Activated naive CD4-positive, alpha-beta T cell treated with anti-CD3 and anti-CD28 coated beads, Interleukin-2, amount 10 ng/mL, durations not matched to agents 7 days and 5 days (primary cell): ENCODE results near the gene KIF3A.

ENCODE experiments used
- CTCF ChIA-PET: fragments of 350-600 bp; sonication (Branson Sonifier 250); formaldehyde crosslinking; loops from one replicate; lab custom pipeline; 2021; ENCODE audit warnings: antibody characterized with exemption; lab: Charles Lee
- DNase-seq: peaks from one replicate; pipeline ENCODE4 v3.0.0-alpha.2; 2020
- H3K27ac Mint-ChIP-seq: one replicate; pipeline ENCODE4 v1.8.0; 2021; ENCODE audit warnings: mild to moderate bottlenecking, moderate library complexity, mixed read lengths
- H3K27me3 Mint-ChIP-seq: one replicate; pipeline ENCODE4 v1.8.0; 2021; ENCODE audit warnings: mild to moderate bottlenecking, mixed read lengths
- H3K36me3 Mint-ChIP-seq: one replicate; pipeline ENCODE4 v1.8.0; 2021; ENCODE audit warnings: mixed read lengths
- H3K4me1 Mint-ChIP-seq: one replicate; pipeline ENCODE4 v1.8.0; 2021; ENCODE audit warnings: mixed read lengths
- H3K4me3 Mint-ChIP-seq: one replicate; pipeline ENCODE4 v1.8.0; 2021; ENCODE audit warnings: mild to moderate bottlenecking, moderate library complexity, mixed read lengths
- H3K9me3 Mint-ChIP-seq: one replicate; pipeline ENCODE4 v1.8.0; 2021; ENCODE audit warnings: mixed read lengths

Gene KIF3A

GRCh38 chr5:132667761-132668705, 69.3 kb downstream of the KIF3A start:
- no peak for DNase-seq
- H3K27ac Mint-ChIP-seq: peak overlapping the region; percentile 56
- no peaks in the 10 kb centered on the region for H3K9me3 Mint-ChIP-seq
- CTCF ChIA-PET: interaction anchor here (1.9 kb wide), 1 partner anchor 282 kb away, joined by 7 read pairs; no protein-coding TSS in a partner anchor
- H3K4me1 Mint-ChIP-seq: peaks cover 8% of the 10 kb centered on the region
- peaks cover 11% of the 10 kb centered on the region for H3K27me3 Mint-ChIP-seq
- no peaks in the 10 kb centered on the region for H3K36me3 Mint-ChIP-seq
- no peak overlapping the region for H3K4me3 Mint-ChIP-seq

- Mint-ChIP-seq H3K4me3 (no peak overlapping the region), H3K36me3 (no peaks in the 10 kb centered on the region), H3K27ac (peak overlapping the region; percentile 56), H3K9me3 (no peaks in the 10 kb centered on the region), H3K4me1 (peaks cover 10% of the 10 kb centered on the region), H3K27me3 (peaks cover 14% of the 10 kb centered on the region)
- no peak for DNase-seq
- CTCF ChIA-PET: interaction anchor here (1.9 kb wide), 1 partner anchor 281 kb away, joined by 7 read pairs; no protein-coding TSS in a partner anchor
Measured at GRCh38 chr5:132667309-132667708, 70.0 kb downstream of the KIF3A start.

GRCh38 chr5:132666310-132667123, 70.8 kb downstream of the KIF3A start:
- no peak for DNase-seq
- CTCF ChIA-PET: interaction anchor here (1.9 kb wide), 1 partner anchor 280 kb away, joined by 7 read pairs; no protein-coding TSS in a partner anchor
- no peaks in the 10 kb centered on the region for H3K36me3 Mint-ChIP-seq
- H3K4me1 Mint-ChIP-seq: peaks cover 10% of the 10 kb centered on the region
- peaks cover 14% of the 10 kb centered on the region for H3K27me3 Mint-ChIP-seq
- H3K9me3 Mint-ChIP-seq: no peaks in the 10 kb centered on the region
- H3K27ac Mint-ChIP-seq: no peak overlapping the region
- H3K4me3 Mint-ChIP-seq: no peak overlapping the region

- H3K4me1 Mint-ChIP-seq: peaks cover 10% of the 10 kb centered on the region
Measured at GRCh38 chr5:132665574-132666080, 71.7 kb downstream of the KIF3A start.

GRCh38 chr5:132664696-132665209, 72.6 kb downstream of the KIF3A start:
- CTCF ChIA-PET: no interaction called here
- H3K9me3 Mint-ChIP-seq: no peaks in the 10 kb centered on the region
- H3K27ac Mint-ChIP-seq: no peak overlapping the region
- no peaks in the 10 kb centered on the region for H3K36me3 Mint-ChIP-seq
- peaks cover 10% of the 10 kb centered on the region for H3K4me1 Mint-ChIP-seq
- no peak overlapping the region for H3K4me3 Mint-ChIP-seq
- H3K27me3 Mint-ChIP-seq: peaks cover 14% of the 10 kb centered on the region
- no peak for DNase-seq

More at GRCh38 chr5:132665574-132666080, 71.7 kb downstream of the KIF3A start:
- no peak for DNase-seq
- Mint-ChIP-seq H3K27me3 (peaks cover 14% of the 10 kb centered on the region), H3K9me3 (no peaks in the 10 kb centered on the region), H3K27ac (peak overlapping the region; percentile 40), H3K4me3 (no peak overlapping the region), H3K36me3 (no peaks in the 10 kb centered on the region)
- CTCF ChIA-PET: interaction anchor here (1.9 kb wide), 1 partner anchor 279 kb away, joined by 7 read pairs; no protein-coding TSS in a partner anchor

- Mint-ChIP-seq H3K27ac (no peak overlapping the region), H3K9me3 (no peaks in the 10 kb centered on the region), H3K27me3 (peaks cover 14% of the 10 kb centered on the region), H3K4me3 (no peak overlapping the region), H3K36me3 (no peaks in the 10 kb centered on the region), H3K4me1 (peaks cover 10% of the 10 kb centered on the region)
- DNase-seq: no peak
- CTCF ChIA-PET: interaction anchor here (0.6 kb wide), 1 partner anchor 155 kb away, joined by 4 read pairs; no protein-coding TSS in a partner anchor
Measured at GRCh38 chr5:132663771-132664695, 73.3 kb downstream of the KIF3A start.

- no peaks in the 10 kb centered on the region for H3K9me3 Mint-ChIP-seq
- CTCF ChIA-PET: interaction anchor here (0.6 kb wide), 2 partner anchors 156 to 598 kb away, joined by 3 to 4 read pairs; no protein-coding TSS in a partner anchor
- H3K36me3 Mint-ChIP-seq: no peaks in the 10 kb centered on the region
- peaks cover 10% of the 10 kb centered on the region for H3K4me1 Mint-ChIP-seq
- DNase-seq: no peak
- peak overlapping the region; percentile 76 for H3K27ac Mint-ChIP-seq
- H3K27me3 Mint-ChIP-seq: peaks cover 19% of the 10 kb centered on the region
- H3K4me3 Mint-ChIP-seq: no peak overlapping the region
Measured at GRCh38 chr5:132662925-132663770, 74.2 kb downstream of the KIF3A start.

GRCh38 chr5:132662004-132662401, 75.3 kb downstream of the KIF3A start:
- Mint-ChIP-seq H3K27ac (no peak overlapping the region), H3K27me3 (peaks cover 28% of the 10 kb centered on the region), H3K4me1 (peaks cover 13% of the 10 kb centered on the region), H3K36me3 (no peaks in the 10 kb centered on the region), H3K4me3 (no peak overlapping the region), H3K9me3 (no peaks in the 10 kb centered on the region)
- CTCF ChIA-PET: no interaction called here
- DNase-seq: no peak

GRCh38 chr5:132661231-132662003, 75.9 kb downstream of the KIF3A start:
- H3K27ac Mint-ChIP-seq: peak overlapping the region; percentile 45
- peaks cover 34% of the 10 kb centered on the region for H3K27me3 Mint-ChIP-seq
- peaks cover 19% of the 10 kb centered on the region for H3K4me1 Mint-ChIP-seq
- CTCF ChIA-PET: no interaction called here
- H3K9me3 Mint-ChIP-seq: no peaks in the 10 kb centered on the region
- H3K4me3 Mint-ChIP-seq: no peak overlapping the region
- no peaks in the 10 kb centered on the region for H3K36me3 Mint-ChIP-seq
- no peak for DNase-seq

- H3K27ac Mint-ChIP-seq: no peak overlapping the region
- no peak for DNase-seq
- H3K4me3 Mint-ChIP-seq: no peak overlapping the region
- no peaks in the 10 kb centered on the region for H3K9me3 Mint-ChIP-seq
- no peaks in the 10 kb centered on the region for H3K36me3 Mint-ChIP-seq
- peaks cover 19% of the 10 kb centered on the region for H3K4me1 Mint-ChIP-seq
- H3K27me3 Mint-ChIP-seq: peaks cover 47% of the 10 kb centered on the region
- CTCF ChIA-PET: no interaction called here
Measured at GRCh38 chr5:132659598-132660493, 77.5 kb downstream of the KIF3A start.
